ENCODE results near the gene FRMD5. TPM values are rescaled to one million over a fixed set of nuclear protein-coding genes. Genes with fewer than 3 reads are reported as not detected.

The FRMD5 gene
- total and polyA plus RNA-seq, 2 experiments from 2014 or later = 5.9 to 10.1 TPM

DNA sequence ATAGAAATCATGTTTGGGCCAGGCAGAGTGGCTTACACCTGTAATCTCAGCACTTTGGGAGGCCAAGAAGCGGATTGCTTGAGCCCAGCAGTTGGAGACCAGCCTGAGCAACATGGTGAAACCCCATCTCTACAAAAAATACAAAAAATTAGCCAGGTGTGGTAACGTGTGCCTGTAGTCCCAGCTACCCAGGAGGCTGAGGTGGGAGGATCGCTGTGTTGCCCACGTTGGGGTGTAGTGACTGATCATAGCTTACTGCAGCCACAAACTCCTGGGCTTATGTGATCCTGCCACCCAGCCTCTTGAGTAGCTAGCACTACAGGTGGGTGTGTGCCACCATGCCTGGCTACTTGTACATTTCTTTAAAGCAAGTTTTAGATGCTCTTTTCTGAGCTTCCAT is 254.0 kb downstream of the FRMD5 start:
- Histone ChIP-seq H3K4me3 (no peak overlapping the region), H3K4me2 (no peak overlapping the region), H4K20me1 (replicated peaks; ENCODE audit: insufficient read depth) (no peaks in the 10 kb centered on the region), H3K4me1 (ENCODE audit: insufficient read depth) (peaks cover 6% of the 10 kb centered on the region), H2AFZ (no peak overlapping the region), H3K27me3 (ENCODE audit: insufficient read depth) (no peaks in the 10 kb centered on the region), H3F3A (replicated peaks; ENCODE audit: low read depth) (no peaks in the 10 kb centered on the region), H3K9me2 (ENCODE audit: insufficient read depth) (no peaks in the 10 kb centered on the region), H3K36me3 (ENCODE audit: insufficient read depth) (no peaks in the 10 kb centered on the region), H3K27ac (ENCODE audit: low read depth) (no peak overlapping the region), H3K79me2 (replicated peaks; ENCODE audit: insufficient read depth) (no peaks in the 10 kb centered on the region)
- ATAC-seq (no peak), DNase-seq (ENCODE audit: low spot score) (no peak)
- Mint-ChIP-seq H3K36me3 (ENCODE audit: low read depth) (no peaks in the 10 kb centered on the region), H3K27ac (no peak overlapping the region), H3K4me3 (no peak overlapping the region), H3K27me3 (ENCODE audit: insufficient read depth, low read depth, poor library complexity) (no peaks in the 10 kb centered on the region), H3K4me1 (peaks cover 4% of the 10 kb centered on the region; the same call in 2 of the 3 replicates), H3K9me3 (no peaks in the 10 kb centered on the region)
- TF ChIP-seq ZNF331 (CRISPR knock-in tag; IDR thresholded peaks at IDR 0.05; ENCODE audit: low read depth) = no peak
- TF ChIP-seq, protein P1, sequence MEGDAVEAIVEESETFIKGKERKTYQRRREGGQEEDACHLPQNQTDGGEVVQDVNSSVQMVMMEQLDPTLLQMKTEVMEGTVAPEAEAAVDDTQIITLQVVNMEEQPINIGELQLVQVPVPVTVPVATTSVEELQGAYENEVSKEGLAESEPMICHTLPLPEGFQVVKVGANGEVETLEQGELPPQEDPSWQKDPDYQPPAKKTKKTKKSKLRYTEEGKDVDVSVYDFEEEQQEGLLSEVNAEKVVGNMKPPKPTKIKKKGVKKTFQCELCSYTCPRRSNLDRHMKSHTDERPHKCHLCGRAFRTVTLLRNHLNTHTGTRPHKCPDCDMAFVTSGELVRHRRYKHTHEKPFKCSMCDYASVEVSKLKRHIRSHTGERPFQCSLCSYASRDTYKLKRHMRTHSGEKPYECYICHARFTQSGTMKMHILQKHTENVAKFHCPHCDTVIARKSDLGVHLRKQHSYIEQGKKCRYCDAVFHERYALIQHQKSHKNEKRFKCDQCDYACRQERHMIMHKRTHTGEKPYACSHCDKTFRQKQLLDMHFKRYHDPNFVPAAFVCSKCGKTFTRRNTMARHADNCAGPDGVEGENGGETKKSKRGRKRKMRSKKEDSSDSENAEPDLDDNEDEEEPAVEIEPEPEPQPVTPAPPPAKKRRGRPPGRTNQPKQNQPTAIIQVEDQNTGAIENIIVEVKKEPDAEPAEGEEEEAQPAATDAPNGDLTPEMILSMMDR (conservative IDR thresholded peaks at IDR 0.05; ENCODE audit: low read depth in 2 of 2) = no peak
- no peak for TF ChIP-seq NANOG (IDR thresholded peaks at IDR 0.05; ENCODE audit: borderline replicate concordance)
- no peak for TF ChIP-seq POLR2AphosphoS5 (IDR thresholded peaks at IDR 0.05; ENCODE audit: low read depth)
- TF ChIP-seq, protein P2, sequence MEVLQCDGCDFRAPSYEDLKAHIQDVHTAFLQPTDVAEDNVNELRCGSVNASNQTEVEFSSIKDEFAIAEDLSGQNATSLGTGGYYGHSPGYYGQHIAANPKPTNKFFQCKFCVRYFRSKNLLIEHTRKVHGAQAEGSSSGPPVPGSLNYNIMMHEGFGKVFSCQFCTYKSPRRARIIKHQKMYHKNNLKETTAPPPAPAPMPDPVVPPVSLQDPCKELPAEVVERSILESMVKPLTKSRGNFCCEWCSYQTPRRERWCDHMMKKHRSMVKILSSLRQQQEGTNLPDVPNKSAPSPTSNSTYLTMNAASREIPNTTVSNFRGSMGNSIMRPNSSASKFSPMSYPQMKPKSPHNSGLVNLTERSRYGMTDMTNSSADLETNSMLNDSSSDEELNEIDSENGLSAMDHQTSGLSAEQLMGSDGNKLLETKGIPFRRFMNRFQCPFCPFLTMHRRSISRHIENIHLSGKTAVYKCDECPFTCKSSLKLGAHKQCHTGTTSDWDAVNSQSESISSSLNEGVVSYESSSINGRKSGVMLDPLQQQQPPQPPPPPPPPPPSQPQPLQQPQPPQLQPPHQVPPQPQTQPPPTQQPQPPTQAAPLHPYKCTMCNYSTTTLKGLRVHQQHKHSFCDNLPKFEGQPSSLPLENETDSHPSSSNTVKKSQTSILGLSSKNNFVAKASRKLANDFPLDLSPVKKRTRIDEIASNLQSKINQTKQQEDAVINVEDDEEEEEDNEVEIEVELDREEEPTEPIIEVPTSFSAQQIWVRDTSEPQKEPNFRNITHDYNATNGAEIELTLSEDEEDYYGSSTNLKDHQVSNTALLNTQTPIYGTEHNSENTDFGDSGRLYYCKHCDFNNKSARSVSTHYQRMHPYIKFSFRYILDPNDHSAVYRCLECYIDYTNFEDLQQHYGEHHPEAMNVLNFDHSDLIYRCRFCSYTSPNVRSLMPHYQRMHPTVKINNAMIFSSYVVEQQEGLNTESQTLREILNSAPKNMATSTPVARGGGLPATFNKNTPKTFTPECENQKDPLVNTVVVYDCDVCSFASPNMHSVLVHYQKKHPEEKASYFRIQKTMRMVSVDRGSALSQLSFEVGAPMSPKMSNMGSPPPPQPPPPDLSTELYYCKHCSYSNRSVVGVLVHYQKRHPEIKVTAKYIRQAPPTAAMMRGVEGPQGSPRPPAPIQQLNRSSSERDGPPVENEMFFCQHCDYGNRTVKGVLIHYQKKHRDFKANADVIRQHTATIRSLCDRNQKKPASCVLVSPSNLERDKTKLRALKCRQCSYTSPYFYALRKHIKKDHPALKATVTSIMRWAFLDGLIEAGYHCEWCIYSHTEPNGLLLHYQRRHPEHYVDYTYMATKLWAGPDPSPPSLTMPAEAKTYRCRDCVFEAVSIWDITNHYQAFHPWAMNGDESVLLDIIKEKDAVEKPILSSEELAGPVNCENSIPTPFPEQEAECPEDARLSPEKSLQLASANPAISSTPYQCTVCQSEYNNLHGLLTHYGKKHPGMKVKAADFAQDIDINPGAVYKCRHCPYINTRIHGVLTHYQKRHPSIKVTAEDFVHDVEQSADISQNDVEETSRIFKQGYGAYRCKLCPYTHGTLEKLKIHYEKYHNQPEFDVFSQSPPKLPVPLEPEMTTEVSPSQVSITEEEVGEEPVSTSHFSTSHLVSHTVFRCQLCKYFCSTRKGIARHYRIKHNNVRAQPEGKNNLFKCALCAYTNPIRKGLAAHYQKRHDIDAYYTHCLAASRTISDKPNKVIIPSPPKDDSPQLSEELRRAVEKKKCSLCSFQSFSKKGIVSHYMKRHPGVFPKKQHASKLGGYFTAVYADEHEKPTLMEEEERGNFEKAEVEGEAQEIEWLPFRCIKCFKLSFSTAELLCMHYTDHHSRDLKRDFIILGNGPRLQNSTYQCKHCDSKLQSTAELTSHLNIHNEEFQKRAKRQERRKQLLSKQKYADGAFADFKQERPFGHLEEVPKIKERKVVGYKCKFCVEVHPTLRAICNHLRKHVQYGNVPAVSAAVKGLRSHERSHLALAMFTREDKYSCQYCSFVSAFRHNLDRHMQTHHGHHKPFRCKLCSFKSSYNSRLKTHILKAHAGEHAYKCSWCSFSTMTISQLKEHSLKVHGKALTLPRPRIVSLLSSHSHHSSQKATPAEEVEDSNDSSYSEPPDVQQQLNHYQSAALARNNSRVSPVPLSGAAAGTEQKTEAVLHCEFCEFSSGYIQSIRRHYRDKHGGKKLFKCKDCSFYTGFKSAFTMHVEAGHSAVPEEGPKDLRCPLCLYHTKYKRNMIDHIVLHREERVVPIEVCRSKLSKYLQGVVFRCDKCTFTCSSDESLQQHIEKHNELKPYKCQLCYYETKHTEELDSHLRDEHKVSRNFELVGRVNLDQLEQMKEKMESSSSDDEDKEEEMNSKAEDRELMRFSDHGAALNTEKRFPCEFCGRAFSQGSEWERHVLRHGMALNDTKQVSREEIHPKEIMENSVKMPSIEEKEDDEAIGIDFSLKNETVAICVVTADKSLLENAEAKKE (CRISPR knock-in tag; IDR thresholded peaks at IDR 0.05) = no peak
- TF ChIP-seq EZH2phosphoT487 (IDR thresholded peaks at IDR 0.05; ENCODE audit: unreplicated experiment) = no peak
- no peak for TF ChIP-seq CREB1 (CRISPR knock-in tag; IDR thresholded peaks at IDR 0.05; ENCODE audit: low read depth)
- TF ChIP-seq, protein P3, sequence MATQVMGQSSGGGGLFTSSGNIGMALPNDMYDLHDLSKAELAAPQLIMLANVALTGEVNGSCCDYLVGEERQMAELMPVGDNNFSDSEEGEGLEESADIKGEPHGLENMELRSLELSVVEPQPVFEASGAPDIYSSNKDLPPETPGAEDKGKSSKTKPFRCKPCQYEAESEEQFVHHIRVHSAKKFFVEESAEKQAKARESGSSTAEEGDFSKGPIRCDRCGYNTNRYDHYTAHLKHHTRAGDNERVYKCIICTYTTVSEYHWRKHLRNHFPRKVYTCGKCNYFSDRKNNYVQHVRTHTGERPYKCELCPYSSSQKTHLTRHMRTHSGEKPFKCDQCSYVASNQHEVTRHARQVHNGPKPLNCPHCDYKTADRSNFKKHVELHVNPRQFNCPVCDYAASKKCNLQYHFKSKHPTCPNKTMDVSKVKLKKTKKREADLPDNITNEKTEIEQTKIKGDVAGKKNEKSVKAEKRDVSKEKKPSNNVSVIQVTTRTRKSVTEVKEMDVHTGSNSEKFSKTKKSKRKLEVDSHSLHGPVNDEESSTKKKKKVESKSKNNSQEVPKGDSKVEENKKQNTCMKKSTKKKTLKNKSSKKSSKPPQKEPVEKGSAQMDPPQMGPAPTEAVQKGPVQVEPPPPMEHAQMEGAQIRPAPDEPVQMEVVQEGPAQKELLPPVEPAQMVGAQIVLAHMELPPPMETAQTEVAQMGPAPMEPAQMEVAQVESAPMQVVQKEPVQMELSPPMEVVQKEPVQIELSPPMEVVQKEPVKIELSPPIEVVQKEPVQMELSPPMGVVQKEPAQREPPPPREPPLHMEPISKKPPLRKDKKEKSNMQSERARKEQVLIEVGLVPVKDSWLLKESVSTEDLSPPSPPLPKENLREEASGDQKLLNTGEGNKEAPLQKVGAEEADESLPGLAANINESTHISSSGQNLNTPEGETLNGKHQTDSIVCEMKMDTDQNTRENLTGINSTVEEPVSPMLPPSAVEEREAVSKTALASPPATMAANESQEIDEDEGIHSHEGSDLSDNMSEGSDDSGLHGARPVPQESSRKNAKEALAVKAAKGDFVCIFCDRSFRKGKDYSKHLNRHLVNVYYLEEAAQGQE (IDR thresholded peaks at IDR 0.05; ENCODE audit: unreplicated experiment) = no peak

Measured in GM23338 (cell line).